HG03575 (cell line): ENCODE data around the gene MED19.

Source experiments
- ATAC-seq: cut with Tn5 transposase; IDR thresholded peaks from one replicate; pipeline ENCODE4 v1.9.1; 2021; ENCODE audit not compliant: unreplicated experiment, insufficient number of reproducible peaks, low FRiP score; ENCODE audit errors: extremely low read depth

Gene MED19

DNA sequence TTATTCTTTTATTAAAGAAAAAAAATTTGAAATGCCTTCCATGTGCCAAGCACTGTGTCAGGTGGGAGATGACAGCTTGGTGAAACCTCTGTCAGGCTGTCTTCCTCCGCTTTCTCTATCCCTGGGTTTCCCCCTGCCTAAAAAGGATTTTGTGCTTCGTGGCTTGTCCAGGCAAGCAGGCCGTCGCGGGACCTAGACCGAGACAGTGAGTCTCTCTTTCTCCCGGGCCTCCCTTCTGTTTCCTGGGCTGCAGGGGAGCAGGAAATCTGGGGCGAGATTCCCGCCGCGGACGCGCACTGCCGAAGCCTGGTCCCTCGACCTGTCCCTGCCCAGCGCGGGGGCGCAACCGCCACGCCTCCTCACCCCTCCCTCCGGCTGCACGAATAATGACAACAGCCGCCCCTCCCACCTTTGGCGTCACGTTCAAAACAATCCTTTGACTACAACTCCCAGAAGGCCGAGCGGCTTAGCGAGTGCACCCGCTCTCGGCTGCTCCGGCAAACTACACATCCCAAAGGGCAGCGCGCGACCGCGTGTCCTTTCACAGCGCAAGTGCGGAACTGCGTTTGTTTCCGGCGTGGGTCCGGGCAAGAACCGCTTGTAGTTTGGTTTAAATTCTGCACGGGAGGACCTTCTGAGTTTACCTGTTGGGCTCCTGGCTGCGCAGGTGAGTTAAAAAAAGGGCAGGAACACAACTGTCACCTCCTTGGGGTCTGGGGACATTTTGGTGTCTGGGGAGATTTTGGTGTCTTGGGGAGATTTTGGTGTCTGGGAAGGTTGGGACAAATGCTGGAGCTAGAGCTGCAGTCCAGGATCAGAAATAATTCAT is 54.6 kb downstream of the MED19 start, which contains the start of gene CLP1:
Gene CLP1 (plus strand): TSS at position 569 of the 829 bp plus-strand sequence. CDS start 1,715 bp downstream, outside the sequence.
- ATAC-seq, result peak; percentile 95

DNA sequence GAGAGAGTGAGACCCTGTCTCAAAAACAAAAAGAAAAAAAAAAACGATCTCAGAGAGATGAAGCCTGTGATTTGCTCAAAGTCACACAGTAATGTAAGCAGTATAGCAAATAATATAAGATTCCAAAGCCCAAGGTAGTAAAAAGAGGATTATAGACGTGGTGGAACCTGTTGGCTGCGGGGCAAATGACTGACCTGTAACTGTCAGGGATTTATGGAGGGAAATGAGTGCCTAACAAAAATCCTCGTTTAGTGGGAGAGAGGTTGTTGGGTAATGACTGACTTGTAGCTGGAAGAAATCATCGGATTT is 55.2 kb downstream of the MED19 start:
- ATAC-seq, result no peak
